ENCODE results near the gene RFC2. TPM values are rescaled to one million over a fixed set of nuclear protein-coding genes. Genes with fewer than 3 reads are reported as not detected.
A peak's percentile ranks its signal among the peaks of the same experiment; 100 is the strongest.

Gene RFC2
- total RNA-seq, 2 experiments from 2014 or later = 77.4 to 79.2 TPM

GRCh38 chr7:74286131-74286530 lies 31.9 kb upstream of the RFC2 start:
- H3K27ac ChIP-seq (ENCODE audit: low read depth, low read length, poor library complexity, severe bottlenecking) = no peak overlapping the region
- no peak for DNase-seq (ENCODE audit: low spot score)
- H2AFZ ChIP-seq (ENCODE audit: low read length) = no peak overlapping the region
- ChIA-PET CTCF (ENCODE audit: unreplicated experiment) (no interaction called here), POLR2A (interaction anchor here (0.6 to 1.4 kb wide), 2 partner anchors 11 to 14 kb away, joined by 3 to 5 read pairs; no protein-coding TSS in a partner anchor)
- H3K36me3 ChIP-seq (ENCODE audit: insufficient read depth, low read length) = no peaks in the 10 kb centered on the region
- H3K4me1 ChIP-seq (ENCODE audit: insufficient read depth, low read length, poor library complexity, severe bottlenecking) = peaks cover 36% of the 10 kb centered on the region
- no peaks in the 10 kb centered on the region for H3K9me2 ChIP-seq (ENCODE audit: insufficient read depth, low read length)
- H3K79me2 ChIP-seq (ENCODE audit: insufficient read depth, low read depth, low read length) = no peaks in the 10 kb centered on the region
- no TSS peak for BruUV-seq (replicated peaks)
- no peaks in the 10 kb centered on the region for H4K20me1 ChIP-seq (ENCODE audit: insufficient read depth, low read length)
- TF ChIP-seq EZH2phosphoT487 (IDR thresholded peaks at IDR 0.05; ENCODE audit: borderline replicate concordance, low read depth, low read length) (no peak), CTCF (conservative IDR thresholded peaks at IDR 0.05; ENCODE audit: low read length) (no peak)
- intact Hi-C loops (cut with micrococcal nuclease; ENCODE audit: unreplicated experiment) = no loop called here
- no peak overlapping the region for H3K4me3 ChIP-seq (ENCODE audit: low read depth, low read length, poor library complexity, severe bottlenecking)
- no peaks in the 10 kb centered on the region for H3K9me3 ChIP-seq (ENCODE audit: low read length)
- H3K4me2 ChIP-seq (ENCODE audit: low read length) = no peak overlapping the region

GRCh38 chr7:74284781-74285259 lies 30.6 kb upstream of the RFC2 start:
- CTCF ChIA-PET (ENCODE audit: unreplicated experiment) = no interaction called here
- Histone ChIP-seq H3K9me3 (ENCODE audit: low read length) (no peaks in the 10 kb centered on the region), H3K79me2 (ENCODE audit: insufficient read depth, low read depth, low read length) (no peaks in the 10 kb centered on the region), H3K27ac (ENCODE audit: low read depth, low read length, poor library complexity, severe bottlenecking) (no peak overlapping the region), H3K4me3 (ENCODE audit: low read depth, low read length, poor library complexity, severe bottlenecking) (no peak overlapping the region), H4K20me1 (ENCODE audit: insufficient read depth, low read length) (no peaks in the 10 kb centered on the region), H3K9me2 (ENCODE audit: insufficient read depth, low read length) (no peaks in the 10 kb centered on the region), H3K36me3 (ENCODE audit: insufficient read depth, low read length) (no peaks in the 10 kb centered on the region), H3K4me1 (ENCODE audit: insufficient read depth, low read length, poor library complexity, severe bottlenecking) (peaks cover 37% of the 10 kb centered on the region), H2AFZ (ENCODE audit: low read length) (peak overlapping the region; percentile 15; the same call in 1 of the 2 replicates), H3K4me2 (ENCODE audit: low read length) (no peak overlapping the region; the same call in 1 of the 2 replicates)
- TF ChIP-seq CTCF (conservative IDR thresholded peaks at IDR 0.05; ENCODE audit: low read length) (no peak), EZH2phosphoT487 (IDR thresholded peaks at IDR 0.05; ENCODE audit: borderline replicate concordance, low read depth, low read length) (no peak)
- no TSS peak for BruUV-seq (replicated peaks)
- no peak for DNase-seq (ENCODE audit: low spot score)
- POLR2A ChIA-PET = interaction anchor here (0.5 to 2.0 kb wide), 3 partner anchors 9 to 104 kb away, joined by 5 read pairs; no protein-coding TSS in a partner anchor
- intact Hi-C loops (cut with micrococcal nuclease; ENCODE audit: unreplicated experiment) = no loop called here

- no peaks in the 10 kb centered on the region for H3K79me2 ChIP-seq (ENCODE audit: insufficient read depth, low read depth, low read length)
- BruUV-seq (replicated peaks) = no TSS peak
- H3K9me2 ChIP-seq (ENCODE audit: insufficient read depth, low read length) = no peaks in the 10 kb centered on the region
- no peak overlapping the region for H3K4me2 ChIP-seq (ENCODE audit: low read length)
- no peaks in the 10 kb centered on the region for H4K20me1 ChIP-seq (ENCODE audit: insufficient read depth, low read length)
- no peak for DNase-seq (ENCODE audit: low spot score)
- no peaks in the 10 kb centered on the region for H3K36me3 ChIP-seq (ENCODE audit: insufficient read depth, low read length)
- H3K9me3 ChIP-seq (ENCODE audit: low read length) = no peaks in the 10 kb centered on the region
- ChIA-PET CTCF (ENCODE audit: unreplicated experiment) (no interaction called here), POLR2A (interaction anchor here (0.6 to 2.0 kb wide), 4 partner anchors 8 to 37 kb away, joined by 4 to 5 read pairs (median 4); no protein-coding TSS in a partner anchor)
- TF ChIP-seq EZH2phosphoT487 (IDR thresholded peaks at IDR 0.05; ENCODE audit: borderline replicate concordance, low read depth, low read length) (no peak), CTCF (conservative IDR thresholded peaks at IDR 0.05; ENCODE audit: low read length) (no peak)
- no peak overlapping the region; the same call in 1 of the 2 replicates for H2AFZ ChIP-seq (ENCODE audit: low read length)
- intact Hi-C loops (cut with micrococcal nuclease; ENCODE audit: unreplicated experiment) = no loop called here
- H3K4me1 ChIP-seq (ENCODE audit: insufficient read depth, low read length, poor library complexity, severe bottlenecking) = peaks cover 44% of the 10 kb centered on the region
- H3K27ac ChIP-seq (ENCODE audit: low read depth, low read length, poor library complexity, severe bottlenecking) = no peak overlapping the region
- no peak overlapping the region for H3K4me3 ChIP-seq (ENCODE audit: low read depth, low read length, poor library complexity, severe bottlenecking)
Observed at GRCh38 chr7:74283858-74284447, 29.8 kb upstream of the RFC2 start.

Measured in OCI-LY7 (cell line).